Globus pallidus (tissue), 1 donor: ENCODE data around the gene ASB10.

Experiments used
- DNase-seq: peaks from one replicate; pipeline ENCODE4 v3.0.0-alpha.2; 2015; ENCODE audit warnings: low spot score

The ASB10 gene

DNA sequence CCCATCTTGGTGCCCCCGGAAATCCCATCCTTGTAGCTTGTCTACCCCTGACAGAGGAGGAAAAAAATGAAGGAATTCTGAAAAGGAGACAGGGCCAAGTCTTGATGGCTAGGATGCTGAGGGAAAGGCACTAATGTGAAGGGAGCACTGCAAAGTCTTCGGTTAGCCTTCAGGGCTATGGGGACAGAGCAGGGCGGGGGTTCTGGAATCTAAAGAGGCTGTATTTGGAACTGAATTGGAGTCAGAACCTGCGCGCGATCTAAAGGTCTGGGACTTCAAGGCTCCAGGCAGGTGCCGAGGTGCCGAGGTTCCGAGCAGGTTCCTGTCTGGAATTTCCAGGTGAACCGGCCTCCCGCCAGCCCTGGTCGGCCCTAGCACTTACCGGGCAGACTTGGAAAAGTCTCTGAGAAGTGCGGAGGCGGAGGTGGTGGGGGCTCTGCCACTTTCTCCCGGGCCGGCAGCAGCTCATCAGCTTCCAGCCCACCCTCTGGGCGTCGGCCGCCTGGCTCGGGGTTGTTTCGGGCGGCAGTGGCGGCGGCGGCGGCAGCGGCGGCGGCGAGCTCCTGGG is 20.3 kb downstream of the ASB10 start:
- DNase-seq, result no peak

DNA sequence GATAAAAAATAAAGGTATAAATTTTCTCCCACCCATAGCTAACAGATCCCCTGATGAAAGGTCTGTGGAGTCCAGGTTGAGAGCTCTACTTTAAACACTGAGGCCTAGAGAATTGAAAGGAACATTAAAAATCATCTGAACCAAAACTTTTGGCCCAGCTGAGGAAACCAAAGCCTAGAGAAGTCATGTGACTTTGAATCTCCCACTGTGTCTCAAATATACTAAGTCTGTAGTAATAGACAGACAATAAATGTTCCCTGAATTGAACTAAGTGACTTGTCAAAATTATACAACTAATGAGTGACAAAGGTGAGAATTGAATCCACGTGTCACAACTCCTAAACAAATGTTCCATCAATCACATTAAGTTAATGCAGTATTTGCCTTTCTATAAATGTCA is 25.3 kb downstream of the ASB10 start:
- DNase-seq, result no peak

DNA sequence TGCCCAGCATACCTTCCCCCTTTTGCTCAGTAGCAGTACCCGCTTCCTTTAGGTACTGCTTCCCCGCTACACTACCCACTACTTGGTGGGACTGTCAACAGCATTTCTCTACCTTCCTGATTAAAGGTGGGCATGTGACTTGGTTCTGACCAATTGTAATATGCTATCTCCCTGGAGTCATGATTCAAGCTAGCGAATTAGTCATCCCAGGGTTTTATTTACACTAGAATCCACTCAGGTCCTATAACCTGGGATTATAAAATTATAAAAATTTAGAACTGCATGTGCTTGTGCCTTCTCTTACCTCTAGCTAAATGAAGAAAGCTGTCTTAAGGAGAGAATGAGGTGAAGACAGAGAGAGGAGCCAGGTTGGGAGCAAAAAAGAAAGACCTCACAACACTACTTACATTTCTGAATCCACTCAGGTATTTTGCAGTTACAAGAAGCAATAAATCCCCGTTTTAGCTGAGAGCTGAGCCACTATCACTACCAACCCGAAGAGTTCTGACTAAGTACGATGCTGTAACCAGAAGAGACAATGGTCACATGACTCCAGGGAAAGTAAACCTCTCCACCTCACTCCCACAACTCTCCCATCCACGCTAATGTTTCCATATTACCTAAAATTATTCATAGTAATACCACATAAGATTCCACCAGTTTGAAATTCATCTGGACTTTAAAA is 29.3 kb downstream of the ASB10 start:
- DNase-seq, result no peak

DNA sequence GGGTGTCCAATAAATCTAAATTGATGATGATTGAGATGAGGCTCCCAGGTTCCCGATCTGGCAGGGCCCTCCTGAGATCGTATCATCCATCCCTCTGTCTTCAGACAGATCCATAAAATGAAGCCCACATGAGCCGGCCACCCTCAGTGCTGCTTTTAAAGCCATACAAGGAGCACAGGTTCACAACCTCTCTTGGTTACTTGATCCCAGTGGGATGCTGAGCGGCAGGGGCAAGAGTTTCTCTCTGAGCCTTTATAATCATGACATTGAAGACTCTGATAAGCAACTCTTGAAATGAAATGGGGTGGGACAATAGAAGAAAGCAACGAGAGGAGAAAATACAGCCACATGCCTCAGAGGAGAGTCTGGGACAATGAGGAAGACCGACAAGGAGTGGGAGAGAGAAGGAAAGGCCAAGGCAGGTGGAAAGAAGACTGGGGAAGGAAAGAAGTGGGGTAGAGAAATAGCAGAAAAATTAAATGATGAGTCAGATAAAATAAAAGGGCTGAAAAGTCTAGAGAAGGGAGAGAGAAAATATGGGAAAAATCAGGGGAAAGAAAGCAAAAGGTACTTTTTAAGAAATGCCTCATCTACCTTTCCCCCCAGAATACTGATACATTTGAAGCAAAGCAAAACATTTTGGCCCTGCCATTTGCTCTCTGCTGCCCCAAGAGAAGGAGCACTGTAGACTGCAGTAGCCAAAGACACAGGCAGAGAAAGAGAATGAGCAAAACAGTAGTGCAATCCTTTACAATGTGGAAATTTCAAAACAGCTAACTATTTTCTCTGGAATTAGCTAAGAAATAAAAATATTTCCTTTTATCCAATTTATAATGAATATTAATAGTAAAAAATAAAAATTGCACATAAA is 34.2 kb downstream of the ASB10 start:
- no peak for DNase-seq

DNA sequence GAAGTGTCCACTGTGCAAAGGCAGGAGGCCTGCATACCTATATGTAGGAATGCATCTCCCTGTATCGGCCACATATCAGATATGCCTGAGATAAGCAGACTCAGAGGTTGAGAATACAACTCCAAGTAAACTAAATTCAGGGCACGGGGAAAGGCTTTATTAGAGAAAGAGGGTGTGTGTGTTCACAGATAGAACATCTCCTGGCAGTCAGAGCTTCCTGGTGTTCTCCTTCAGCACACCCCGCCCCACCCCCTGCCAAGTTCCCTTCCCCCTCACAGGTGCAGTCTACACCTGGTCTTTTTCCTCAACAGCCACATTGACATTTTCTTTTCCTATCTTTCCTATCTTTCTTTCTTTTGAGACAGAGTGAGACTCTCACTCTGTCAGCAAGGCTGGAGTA is 36.7 kb downstream of the ASB10 start:
- DNase-seq, result no peak

DNA sequence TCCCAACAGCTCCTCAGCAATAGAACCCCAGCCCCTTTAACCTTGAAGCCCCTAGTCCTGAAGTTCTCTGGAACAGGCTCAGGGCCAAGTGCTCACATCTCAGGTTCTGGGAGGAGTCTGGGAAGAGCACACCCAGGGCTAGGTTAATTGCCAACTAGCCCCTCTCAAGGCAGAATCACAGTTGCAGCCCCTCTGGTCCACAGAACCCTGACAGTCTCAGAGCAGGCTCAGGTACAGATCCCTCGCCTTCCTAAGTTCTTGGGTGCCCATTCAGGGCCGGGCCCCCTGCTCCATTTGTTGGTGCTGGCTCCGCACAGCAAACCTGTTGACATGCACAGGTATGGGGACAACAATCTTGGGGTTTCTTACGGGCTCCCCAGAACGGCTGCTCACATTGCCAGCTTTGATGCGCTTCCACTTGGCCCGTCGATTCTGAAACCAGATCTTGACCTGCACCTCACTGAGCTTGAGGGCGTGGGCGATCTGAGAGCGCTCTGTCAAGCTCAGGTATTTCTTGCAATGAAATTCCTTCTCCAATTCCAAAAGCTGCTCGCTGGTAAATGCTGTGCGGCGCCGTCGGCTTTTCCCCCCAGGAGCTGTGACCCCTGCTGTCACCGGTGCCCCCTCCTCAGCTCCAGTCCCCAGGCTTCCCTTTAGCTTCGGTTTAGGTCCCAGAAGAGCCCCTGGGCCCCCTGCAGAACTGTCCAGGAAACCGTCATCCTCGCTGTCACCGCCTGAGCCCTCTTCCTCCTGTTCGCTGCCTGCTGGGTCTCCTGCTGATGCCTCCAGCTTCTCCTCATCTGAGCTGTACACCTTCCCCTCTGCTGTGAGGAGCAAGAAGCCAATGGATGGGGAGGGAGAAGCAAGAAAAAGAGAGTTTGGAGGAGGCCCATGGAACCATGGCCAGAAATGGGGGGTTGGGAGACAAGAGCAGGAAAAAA is 38.5 kb downstream of the ASB10 start:
- no peak for DNase-seq

DNA sequence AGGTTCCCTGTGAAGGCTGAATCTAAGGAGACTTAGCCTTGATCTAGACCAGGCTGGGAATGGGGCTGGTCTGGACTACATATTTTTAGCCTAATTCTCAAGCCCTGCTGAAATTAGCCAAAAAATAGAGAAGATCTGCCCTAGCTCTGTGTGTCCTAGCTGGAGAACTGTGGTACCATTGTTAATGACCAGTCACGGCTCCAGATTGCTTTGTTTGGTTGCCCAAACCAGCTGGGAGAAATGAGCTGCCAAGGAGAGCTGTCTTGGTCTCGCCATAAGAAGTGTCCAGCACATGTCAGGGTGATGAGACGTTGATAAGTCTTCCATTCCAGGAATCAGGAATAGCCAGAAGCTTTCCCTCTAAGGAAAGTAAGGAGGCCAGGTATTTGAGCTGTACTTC is 40.3 kb downstream of the ASB10 start:
- DNase-seq, result peak; percentile 90

DNA sequence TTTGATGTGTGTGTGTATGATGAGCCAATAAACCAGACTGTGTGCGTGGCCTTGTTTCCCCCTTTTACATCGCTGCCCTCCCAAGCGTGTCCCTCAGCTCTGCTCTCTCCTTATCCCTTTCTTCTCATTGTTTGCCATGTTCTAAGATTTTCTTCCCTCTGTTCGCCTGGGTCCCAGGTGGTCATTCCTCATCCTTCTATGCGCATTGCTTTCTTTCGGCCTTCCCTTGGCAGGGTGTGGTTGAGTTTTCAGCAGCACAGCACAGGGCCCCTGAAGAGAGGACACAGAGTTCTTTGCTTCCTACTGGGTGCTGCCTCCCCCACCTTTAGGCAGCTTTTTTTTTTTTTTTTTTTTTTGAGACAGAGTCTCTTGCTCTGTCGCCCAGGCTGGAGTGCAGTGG is 42.7 kb downstream of the ASB10 start:
- DNase-seq, result no peak

DNA sequence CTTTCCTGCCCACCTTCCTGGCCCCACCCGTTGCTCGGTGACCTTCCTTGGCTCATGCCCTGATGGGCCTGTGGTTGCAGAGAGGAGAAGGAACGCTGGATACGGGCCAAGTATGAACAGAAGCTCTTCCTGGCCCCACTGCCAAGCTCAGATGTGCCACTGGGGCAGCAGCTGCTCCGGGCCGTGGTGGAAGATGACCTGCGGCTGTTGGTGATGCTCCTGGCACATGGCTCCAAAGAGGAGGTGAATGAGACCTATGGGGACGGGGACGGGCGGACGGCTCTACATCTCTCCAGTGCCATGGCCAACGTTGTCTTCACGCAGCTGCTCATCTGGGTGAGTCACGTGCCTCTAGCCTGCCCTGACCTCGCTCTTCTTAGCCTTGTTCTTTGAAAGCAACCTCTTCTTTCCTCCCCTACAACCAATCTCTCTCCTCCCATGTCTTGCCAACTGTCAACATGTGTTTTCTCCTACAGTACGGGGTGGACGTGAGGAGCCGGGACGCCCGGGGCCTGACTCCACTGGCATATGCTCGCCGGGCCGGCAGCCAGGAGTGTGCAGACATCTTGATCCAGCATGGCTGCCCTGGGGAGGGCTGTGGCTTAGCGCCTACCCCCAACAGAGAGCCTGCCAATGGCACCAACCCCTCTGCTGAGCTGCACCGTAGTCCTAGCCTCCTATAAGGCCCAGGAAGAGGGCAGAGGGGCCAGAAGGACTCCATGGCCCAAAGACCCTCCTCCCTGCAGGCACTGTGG is 43.6 kb downstream of the ASB10 start:
- peak; percentile 46 for DNase-seq

DNA sequence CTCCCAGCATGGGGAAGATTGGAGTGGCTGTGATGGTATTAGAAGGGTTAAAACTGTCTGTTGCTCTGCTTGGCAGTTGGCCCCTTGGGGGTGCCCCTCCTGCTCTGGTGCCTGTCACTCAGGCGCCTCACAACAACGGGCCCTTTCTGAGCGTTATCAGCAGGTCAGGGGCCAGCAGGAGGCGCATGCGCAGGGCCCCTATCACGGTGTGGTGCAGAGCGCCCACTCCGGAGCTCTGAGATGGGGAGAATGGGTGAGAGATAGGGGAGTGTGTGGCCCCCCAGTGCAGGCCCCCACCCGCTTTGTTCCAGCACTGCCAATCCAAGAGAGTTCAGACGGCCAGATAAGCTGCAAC is 44.4 kb downstream of the ASB10 start:
- DNase-seq, result peak; percentile 88

DNA sequence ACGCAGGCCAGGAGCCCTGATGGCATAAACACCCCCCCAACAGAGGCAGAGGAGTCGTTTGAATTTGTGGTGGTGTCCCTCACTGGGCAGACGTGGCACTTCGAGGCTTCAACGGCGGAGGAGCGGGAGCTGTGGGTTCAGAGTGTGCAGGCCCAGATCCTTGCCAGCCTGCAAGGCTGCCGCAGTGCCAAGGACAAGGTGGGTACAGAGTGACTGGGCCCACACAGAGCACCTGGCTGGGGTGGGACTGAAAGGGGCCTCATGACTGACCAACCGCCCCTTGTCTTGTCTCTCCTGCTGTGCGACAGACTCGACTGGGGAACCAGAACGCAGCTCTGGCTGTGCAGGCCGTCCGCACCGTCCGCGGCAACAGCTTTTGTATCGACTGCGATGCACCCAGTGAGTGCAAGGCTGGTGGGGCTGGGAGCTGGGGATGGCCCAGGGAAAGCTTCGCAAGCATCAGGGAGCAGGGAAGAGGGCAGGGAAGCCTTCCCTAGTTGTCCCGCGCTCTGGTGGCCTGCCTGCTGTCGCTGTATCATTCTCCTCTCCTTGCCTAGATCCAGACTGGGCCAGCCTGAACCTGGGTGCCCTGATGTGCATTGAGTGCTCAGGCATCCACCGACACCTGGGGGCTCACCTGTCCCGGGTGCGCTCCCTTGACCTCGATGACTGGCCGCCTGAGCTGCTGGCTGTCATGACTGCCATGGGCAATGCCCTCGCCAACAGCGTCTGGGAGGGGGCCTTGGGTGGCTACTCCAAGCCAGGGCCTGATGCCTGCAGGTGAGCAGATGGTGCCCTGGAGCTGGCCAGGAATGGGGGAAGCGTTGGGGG is 45.0 kb downstream of the ASB10 start:
- no peak for DNase-seq

DNA sequence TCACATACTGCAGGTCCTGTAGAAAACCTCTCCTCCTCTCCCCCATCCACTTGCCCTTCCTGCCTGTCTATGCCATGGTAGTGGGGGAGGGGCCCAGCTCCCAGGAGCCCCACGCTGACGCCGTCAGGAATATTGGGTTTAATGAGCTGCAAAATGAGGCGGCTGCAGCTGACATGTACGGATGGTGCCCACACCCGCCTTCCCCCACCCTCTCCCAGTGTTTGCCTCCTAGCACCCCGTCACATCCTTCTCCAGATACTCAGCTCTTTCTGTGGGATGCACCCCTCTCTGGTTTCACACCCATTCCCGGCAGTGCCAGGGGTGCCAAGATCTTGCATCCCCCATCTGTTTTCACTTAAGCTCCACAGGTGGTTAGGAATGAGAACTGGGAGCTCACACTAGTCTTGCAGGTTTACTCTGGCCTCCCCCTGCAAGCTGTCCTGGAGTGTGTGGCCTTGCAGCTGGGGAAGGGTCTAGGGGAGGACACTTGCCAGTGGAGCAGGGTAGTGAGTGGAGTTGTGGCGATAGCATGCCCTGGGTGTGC is 45.7 kb downstream of the ASB10 start:
- no peak for DNase-seq

DNA sequence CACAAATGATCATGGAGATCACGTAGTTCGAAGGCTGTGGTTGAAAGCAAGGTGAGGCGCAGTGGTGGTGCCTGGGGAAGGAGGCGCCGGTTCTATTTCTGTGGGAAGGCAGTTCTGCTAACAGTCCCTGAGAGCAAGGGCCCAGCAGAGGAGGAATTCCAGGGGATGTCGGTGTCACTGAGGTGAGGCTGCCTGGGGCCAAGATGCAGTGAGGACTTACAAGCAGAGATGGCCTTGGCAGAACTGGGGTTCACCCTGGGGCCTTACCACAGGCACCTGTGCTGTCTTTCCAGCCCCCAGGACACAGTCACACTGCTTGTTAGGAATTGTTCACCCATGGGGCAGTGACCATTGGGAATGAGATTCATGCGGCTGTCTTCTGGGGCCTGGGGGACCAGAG is 46.2 kb downstream of the ASB10 start:
- DNase-seq, result no peak

DNA sequence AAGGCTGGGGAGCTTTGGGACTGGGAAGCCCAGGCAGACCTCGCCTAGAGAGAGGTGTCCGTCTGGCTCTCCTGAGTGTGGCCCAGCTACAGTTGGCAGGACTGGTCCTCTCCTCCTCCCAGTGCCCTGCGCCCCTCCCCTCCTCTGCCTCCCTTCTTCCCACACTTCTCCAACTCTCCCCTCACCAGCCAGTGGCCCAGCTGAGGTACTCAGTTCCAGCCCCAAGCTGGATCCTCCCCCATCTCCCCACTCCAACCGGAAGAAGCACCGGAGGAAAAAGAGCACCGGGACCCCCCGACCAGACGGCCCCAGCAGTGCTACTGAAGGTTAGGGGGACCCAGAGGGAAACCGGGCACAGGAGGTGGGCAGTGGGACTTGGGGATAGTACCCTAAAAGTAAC is 47.3 kb downstream of the ASB10 start:
- no peak for DNase-seq

DNA sequence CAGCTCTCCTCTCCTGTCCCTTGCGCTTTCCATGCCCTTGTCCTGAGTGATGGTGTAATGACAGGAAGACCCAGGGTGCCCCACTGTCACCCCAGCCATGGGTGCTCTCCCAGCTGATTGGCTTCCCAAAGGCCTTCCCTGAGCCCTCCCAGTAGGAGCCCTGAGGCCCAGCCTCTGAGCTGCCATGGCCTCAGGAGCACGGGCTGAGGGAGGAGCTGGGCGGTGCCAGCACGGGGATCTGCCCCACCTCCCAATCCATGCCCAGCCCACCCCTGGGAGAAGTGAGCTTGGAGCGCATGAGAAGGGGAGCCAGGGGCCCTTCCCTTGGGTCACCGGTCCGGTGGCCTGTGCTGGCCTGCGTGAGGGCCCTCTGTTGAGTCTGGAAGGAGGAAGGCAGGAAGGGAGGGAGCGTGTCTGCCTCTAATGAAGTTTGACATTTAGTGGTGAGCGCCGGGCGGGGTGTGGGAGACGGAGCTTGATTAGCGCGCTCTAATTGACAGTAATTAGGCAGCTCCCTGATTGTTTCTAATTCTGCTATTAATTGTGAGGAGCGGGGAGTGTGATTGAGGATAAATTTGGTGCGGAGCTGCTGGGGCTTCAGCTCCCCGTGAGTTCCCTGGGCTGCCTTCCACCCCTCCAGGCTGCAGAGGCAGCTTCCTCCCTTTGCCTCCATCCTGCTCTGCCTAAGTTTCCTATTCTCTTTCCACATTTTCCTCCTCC is 47.8 kb downstream of the ASB10 start:
- no peak for DNase-seq

DNA sequence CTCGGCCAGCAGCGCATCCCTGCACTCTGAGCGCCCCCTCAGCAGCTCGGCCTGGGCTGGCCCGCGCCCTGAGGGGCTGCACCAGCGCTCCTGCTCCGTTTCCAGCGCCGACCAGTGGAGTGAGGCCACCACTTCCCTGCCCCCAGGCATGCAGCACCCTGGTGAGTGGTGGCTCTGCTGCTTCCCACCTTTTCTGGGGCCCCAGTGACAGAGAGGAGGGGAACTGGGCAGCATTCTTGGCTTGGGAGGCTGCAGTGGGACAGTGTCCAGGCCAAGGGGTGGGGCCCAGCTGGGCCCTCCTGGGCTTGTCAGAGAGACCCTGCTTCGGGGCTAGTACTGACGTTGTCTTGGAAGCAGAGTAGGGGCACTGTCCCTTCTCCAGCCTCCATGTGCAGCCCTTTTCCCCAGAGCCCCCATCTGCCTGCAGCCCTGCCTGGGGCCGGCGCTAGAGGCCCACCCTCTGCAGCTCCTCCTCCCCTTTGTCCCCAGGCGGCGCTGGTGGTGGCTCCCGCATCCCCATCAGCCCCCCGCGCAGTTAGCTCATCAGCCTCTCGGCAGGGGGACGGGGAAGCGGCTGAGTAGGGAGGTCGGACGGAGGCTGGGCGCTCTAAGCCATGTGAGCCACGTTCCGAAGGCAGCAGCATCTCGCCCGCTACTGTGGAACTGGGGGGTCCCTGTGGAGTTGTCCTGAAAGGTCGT is 48.7 kb downstream of the ASB10 start:
- no peak for DNase-seq

DNA sequence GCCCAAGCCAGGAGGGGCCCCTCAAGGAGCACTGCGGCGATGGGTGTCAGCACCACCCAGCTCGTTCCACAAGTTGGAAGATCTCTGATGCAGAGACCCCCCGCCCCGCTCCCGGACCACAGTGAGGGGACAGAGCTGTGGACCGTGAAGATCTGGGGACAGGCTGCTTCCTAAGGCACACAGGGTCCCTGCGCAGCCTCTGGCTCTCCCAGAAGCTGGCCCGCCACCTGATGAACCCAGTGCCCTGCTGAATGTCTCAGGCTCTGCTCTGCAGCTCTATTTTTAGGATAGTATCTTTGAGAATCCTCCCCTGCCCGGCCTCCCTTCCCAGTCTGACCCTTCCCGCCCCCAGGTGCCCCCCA is 49.3 kb downstream of the ASB10 start:
- DNase-seq, result no peak

DNA sequence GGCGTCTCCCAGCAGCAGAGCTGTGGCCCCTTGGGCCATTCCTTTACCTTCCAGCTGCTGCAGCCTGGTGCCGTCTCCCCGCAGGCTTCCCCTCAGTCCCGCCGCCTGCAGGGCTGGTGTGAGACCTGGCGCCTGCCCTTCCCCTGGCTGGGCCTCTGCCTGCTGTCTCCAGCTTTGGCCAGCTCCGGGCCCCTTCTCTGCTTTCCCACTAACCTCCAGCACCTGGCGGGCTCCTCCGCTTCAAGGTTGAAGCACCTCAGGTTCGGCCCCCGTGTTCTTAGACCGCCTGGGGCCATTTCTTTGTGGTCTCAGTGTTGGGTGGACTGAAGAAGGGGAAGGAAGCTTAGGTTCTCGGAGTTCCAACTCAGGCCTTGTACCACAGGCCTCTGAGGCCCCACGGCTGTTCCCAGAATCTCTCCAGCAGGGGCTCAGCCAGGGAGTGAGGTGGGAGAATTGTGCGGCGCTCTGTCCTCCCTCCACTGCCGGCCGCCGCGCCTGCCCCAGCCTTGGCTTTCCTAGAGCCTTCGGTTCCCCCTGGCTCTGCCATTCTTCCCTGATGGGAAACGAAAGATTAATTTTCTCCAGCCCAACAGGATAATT is 49.9 kb downstream of the ASB10 start:
- DNase-seq, result no peak
